ENCODE measurements around the gene CCDC154. TPM values are rescaled to one million over a fixed set of nuclear protein-coding genes. Genes with fewer than 3 reads are reported as not detected.
A peak's percentile ranks its signal among the peaks of the same experiment; 100 is the strongest.

Gene CCDC154
- total and polyA plus RNA-seq, 4 experiments from 2014 or later = 0.13 to 14.7 (median 12.1) TPM; not detected in 1

DNA sequence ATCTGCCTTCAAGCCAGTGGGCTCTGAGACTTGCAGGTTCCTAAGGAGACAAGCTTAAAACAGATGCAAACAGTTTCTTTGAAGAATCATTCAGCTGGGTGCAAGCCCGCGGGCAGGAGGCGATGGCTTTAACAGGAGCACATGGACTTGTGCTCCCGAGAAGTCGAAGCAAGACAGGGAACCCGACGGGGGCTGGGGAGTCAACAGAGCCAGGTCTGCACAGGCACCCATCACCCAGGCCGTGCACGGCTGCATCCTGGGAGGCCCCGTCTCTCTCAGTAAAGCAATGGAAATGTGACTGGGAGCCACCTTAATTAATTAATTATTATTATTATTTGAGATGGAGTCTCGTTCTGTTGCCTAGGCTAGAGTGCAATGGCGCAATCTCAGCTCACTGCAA is 44.7 kb upstream of the CCDC154 start:
- peaks cover 7 to 15% (median 11%) of the 10 kb centered on the region in 4 donors for H3K4me1 Mint-ChIP-seq
- peaks cover 0 to 4% of the 10 kb centered on the region in 2 donors for H3K36me3 Mint-ChIP-seq
- H3K9me3 Mint-ChIP-seq = peaks cover 0 to 1% (median 0%) of the 10 kb centered on the region in 8 donors
- DNase-seq = no peak
- Histone ChIP-seq H3K27ac (ENCODE audit: low read depth, low read length) (no peak overlapping the region), H3K27me3 (ENCODE audit: insufficient read depth, low read length) (no peaks in the 10 kb centered on the region), H3K4me1 (ENCODE audit: insufficient read depth, low read length) (peaks cover 14% of the 10 kb centered on the region), H3K4me3 (ENCODE audit: low read length in 2 of 2) (no peak overlapping the region), H3K9me3 (ENCODE audit: control insufficient read depth in 1 of 2, low read length in 2 of 2) (no peaks in the 10 kb centered on the region), H3K36me3 (ENCODE audit: insufficient read depth, low read length) (no peaks in the 10 kb centered on the region)
- H3K4me3 Mint-ChIP-seq = no peak overlapping the region
- peaks cover 0 to 1% of the 10 kb centered on the region in 2 donors for H3K27me3 Mint-ChIP-seq
- no peak overlapping the region for H3K27ac Mint-ChIP-seq
- POLR2A ChIA-PET (ENCODE audit: partially characterized antibody) = no interaction called here
- intact Hi-C loops (cut with micrococcal nuclease) = no loop called here
- CTCF ChIA-PET (ENCODE audit: partially characterized antibody) = interaction anchor here (1.8 kb wide), 1 partner anchor 125 kb away, joined by 4 read pairs; no protein-coding TSS in a partner anchor

- peaks cover 0 to 2% of the 10 kb centered on the region in 2 donors for H3K36me3 Mint-ChIP-seq
- H3K4me3 Mint-ChIP-seq = no peak within 1 kb of the TSS
- Histone ChIP-seq H3K4me3 (ENCODE audit: low read length in 2 of 2) (no peak within 1 kb of the TSS), H3K9me3 (ENCODE audit: control insufficient read depth in 1 of 2, low read length in 2 of 2) (no peaks in the 10 kb centered on the region), H3K27ac (ENCODE audit: low read depth, low read length) (no peak within 1 kb of the TSS), H3K36me3 (ENCODE audit: insufficient read depth, low read length) (no peaks in the 10 kb centered on the region), H3K4me1 (ENCODE audit: insufficient read depth, low read length) (peaks cover 10% of the 10 kb centered on the region), H3K27me3 (ENCODE audit: insufficient read depth, low read length) (no peaks in the 10 kb centered on the region)
- DNase-seq = no peak
- intact Hi-C loops (cut with micrococcal nuclease) = no loop called here
- peaks cover 0 to 1% of the 10 kb centered on the region in 2 donors for H3K27me3 Mint-ChIP-seq
- H3K9me3 Mint-ChIP-seq = peaks cover 0 to 1% (median 0%) of the 10 kb centered on the region in 8 donors
- POLR2A ChIA-PET (ENCODE audit: partially characterized antibody) = no interaction called here
- H3K4me1 Mint-ChIP-seq = peaks cover 7 to 10% (median 8%) of the 10 kb centered on the region in 4 donors
- CTCF ChIA-PET (ENCODE audit: partially characterized antibody) = interaction anchor here (1.8 kb wide), 1 partner anchor 125 kb away, joined by 4 read pairs; no protein-coding TSS in a partner anchor
- peak within 1 kb of the TSS in 2 of 7 donors; percentile 27 to 75 for H3K27ac Mint-ChIP-seq
These were observed 44.3 kb upstream of the CCDC154 start, which contains the start of gene PTX4 for GRCh38 chr16:1488619-1489018. Gene PTX4 (minus strand): TSS chr16:1488944. CDS start chr16:1488909, 35 bp downstream.

DNA sequence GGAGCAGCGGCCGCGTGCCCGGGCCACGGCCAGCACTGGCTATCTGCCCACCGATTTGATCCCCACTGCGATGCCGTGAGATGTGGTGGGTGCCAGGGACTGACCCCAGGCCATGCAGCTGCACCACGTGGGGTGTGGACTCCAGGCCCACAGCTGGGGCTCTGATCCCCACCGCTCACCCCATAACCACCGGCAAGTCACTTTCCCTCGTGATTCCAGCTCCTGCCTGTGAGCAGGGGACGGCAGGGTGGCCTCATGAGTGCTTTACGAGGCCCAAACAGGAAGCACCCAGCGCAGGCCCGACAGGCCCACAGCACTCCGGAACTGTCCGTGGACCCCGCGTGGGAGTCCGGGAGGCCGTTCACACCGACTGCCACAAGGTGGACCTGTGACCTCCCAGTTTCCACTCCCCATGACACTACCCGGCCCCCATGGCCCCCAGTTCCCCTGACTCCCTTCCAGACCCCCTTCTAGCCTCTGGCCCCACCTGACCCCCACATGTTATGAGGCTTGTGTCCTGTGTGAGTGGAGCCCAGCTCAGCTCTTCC is 43.8 kb upstream of the CCDC154 start:
- Histone ChIP-seq H3K27ac (ENCODE audit: low read depth, low read length) (no peak overlapping the region), H3K9me3 (ENCODE audit: control insufficient read depth in 1 of 2, low read length in 2 of 2) (no peaks in the 10 kb centered on the region), H3K27me3 (ENCODE audit: insufficient read depth, low read length) (no peaks in the 10 kb centered on the region), H3K4me1 (ENCODE audit: insufficient read depth, low read length) (peaks cover 10% of the 10 kb centered on the region), H3K36me3 (ENCODE audit: insufficient read depth, low read length) (no peaks in the 10 kb centered on the region), H3K4me3 (ENCODE audit: low read length in 2 of 2) (no peak overlapping the region)
- intact Hi-C loops (cut with micrococcal nuclease) = no loop called here
- CTCF ChIA-PET (ENCODE audit: partially characterized antibody) = no interaction called here
- Mint-ChIP-seq H3K4me3 (no peak overlapping the region), H3K27ac (peak overlapping the region in 1 of 7 donors; percentile 27), H3K9me3 (peaks cover 0 to 1% (median 0%) of the 10 kb centered on the region in 8 donors), H3K4me1 (peaks cover 7 to 9% (median 8%) of the 10 kb centered on the region in 4 donors), H3K27me3 (peaks cover 0 to 1% of the 10 kb centered on the region in 2 donors), H3K36me3 (peaks cover 0 to 2% of the 10 kb centered on the region in 2 donors)
- POLR2A ChIA-PET (ENCODE audit: partially characterized antibody) = no interaction called here
- no peak for DNase-seq

- CTCF ChIA-PET (ENCODE audit: partially characterized antibody) = no interaction called here
- H3K36me3 ChIP-seq (ENCODE audit: insufficient read depth, low read length) = no peaks in the 10 kb centered on the region
- intact Hi-C loops (cut with micrococcal nuclease) = no loop called here
- no peak for DNase-seq
- no peaks in the 10 kb centered on the region for H3K9me3 Mint-ChIP-seq
- H3K4me1 ChIP-seq (ENCODE audit: insufficient read depth, low read length) = peaks cover 5% of the 10 kb centered on the region
- no peak overlapping the region for H3K4me3 ChIP-seq (ENCODE audit: low read length in 2 of 2)
- POLR2A ChIA-PET (ENCODE audit: partially characterized antibody) = no interaction called here
- H3K9me3 ChIP-seq (ENCODE audit: control insufficient read depth in 1 of 2, low read length in 2 of 2) = no peaks in the 10 kb centered on the region
- H3K27me3 Mint-ChIP-seq = peaks cover 0 to 1% of the 10 kb centered on the region in 2 donors
- no peak overlapping the region for H3K27ac Mint-ChIP-seq
- H3K4me3 Mint-ChIP-seq = no peak overlapping the region
- H3K27me3 ChIP-seq (ENCODE audit: insufficient read depth, low read length) = no peaks in the 10 kb centered on the region
- no peak overlapping the region for H3K27ac ChIP-seq (ENCODE audit: low read depth, low read length)
- H3K4me1 Mint-ChIP-seq = peaks cover 2 to 3% (median 3%) of the 10 kb centered on the region in 4 donors
- H3K36me3 Mint-ChIP-seq = no peaks in the 10 kb centered on the region
These were observed 43.2 kb upstream of the CCDC154 start for GRCh38 chr16:1487395-1488053.

GRCh38 chr16:1486551-1487390 is 42.4 kb upstream of the CCDC154 start:
- ChIA-PET POLR2A (ENCODE audit: partially characterized antibody) (no interaction called here), CTCF (ENCODE audit: partially characterized antibody) (no interaction called here)
- Mint-ChIP-seq H3K27me3 (peaks cover 0 to 1% of the 10 kb centered on the region in 2 donors), H3K36me3 (no peaks in the 10 kb centered on the region), H3K9me3 (no peaks in the 10 kb centered on the region), H3K27ac (no peak overlapping the region), H3K4me3 (no peak overlapping the region), H3K4me1 (no peaks in the 10 kb centered on the region)
- no peak for DNase-seq
- H3K9me3 ChIP-seq (ENCODE audit: control insufficient read depth in 1 of 2, low read length in 2 of 2) = no peaks in the 10 kb centered on the region
- no peaks in the 10 kb centered on the region for H3K36me3 ChIP-seq (ENCODE audit: insufficient read depth, low read length)
- H3K27me3 ChIP-seq (ENCODE audit: insufficient read depth, low read length) = no peaks in the 10 kb centered on the region
- no peaks in the 10 kb centered on the region for H3K4me1 ChIP-seq (ENCODE audit: insufficient read depth, low read length)
- no peak overlapping the region for H3K4me3 ChIP-seq (ENCODE audit: low read length in 2 of 2)
- intact Hi-C loops (cut with micrococcal nuclease) = no loop called here
- H3K27ac ChIP-seq (ENCODE audit: low read depth, low read length) = no peak overlapping the region

- Mint-ChIP-seq H3K27me3 (peaks cover 0 to 3% of the 10 kb centered on the region in 2 donors), H3K4me3 (no peak overlapping the region), H3K27ac (no peak overlapping the region), H3K4me1 (no peaks in the 10 kb centered on the region), H3K36me3 (no peaks in the 10 kb centered on the region), H3K9me3 (no peaks in the 10 kb centered on the region)
- ChIA-PET CTCF (ENCODE audit: partially characterized antibody) (no interaction called here), POLR2A (ENCODE audit: partially characterized antibody) (no interaction called here)
- intact Hi-C loops (cut with micrococcal nuclease) = no loop called here
- Histone ChIP-seq H3K4me1 (ENCODE audit: insufficient read depth, low read length) (no peaks in the 10 kb centered on the region), H3K27ac (ENCODE audit: low read depth, low read length) (no peak overlapping the region), H3K4me3 (ENCODE audit: low read length in 2 of 2) (no peak overlapping the region), H3K9me3 (ENCODE audit: control insufficient read depth in 1 of 2, low read length in 2 of 2) (no peaks in the 10 kb centered on the region), H3K36me3 (ENCODE audit: insufficient read depth, low read length) (no peaks in the 10 kb centered on the region), H3K27me3 (ENCODE audit: insufficient read depth, low read length) (no peaks in the 10 kb centered on the region)
- DNase-seq = no peak
These were observed 41.6 kb upstream of the CCDC154 start for GRCh38 chr16:1485847-1486496.

Data from CD4-positive, alpha-beta memory T cell (primary cell).